H7 (cell line): ENCODE measurements around the gene CST3. TPM values are rescaled to one million over a fixed set of nuclear protein-coding genes. Genes with fewer than 3 reads are reported as not detected.

Source experiments
- DNase-seq: peaks from one replicate; pipeline ENCODE4 v3.0.0; 2012
- H3K27me3 ChIP-seq: 2 replicates; pipeline ENCODE4 v1.6.0; 2011; ENCODE audit warnings: mild to moderate bottlenecking, low read length; ENCODE audit not compliant: control insufficient read depth, insufficient read depth
- H3K36me3 ChIP-seq: replicated peaks from 2 replicates; pipeline ENCODE4 v1.5.1; 2011; ENCODE audit warnings: low read length; ENCODE audit not compliant: control insufficient read depth, insufficient read depth
- H3K4me3 ChIP-seq: 2 replicates; pipeline ENCODE4 v1.5.1; 2011; ENCODE audit warnings: low read depth, mild to moderate bottlenecking, control low read depth, low read length, moderate library complexity; ENCODE audit not compliant: insufficient read depth
- total RNA-seq: library from RNA; depleted of rRNA; stranded (reverse); fragments of >200 nt; shearing (Covaris generic); gene quantifications from 2 replicates; pipeline ENCODE4 v1.2.3, GENCODE V29; 2014

CST3 gene
- total RNA-seq, 1 experiment from 2014 or later, result 104 TPM

GRCh38 chr20:23655491-23656211 lies 17.9 kb upstream of the CST3 start:
- H3K36me3 ChIP-seq, result no peaks in the 10 kb centered on the region
- no peaks in the 10 kb centered on the region for H3K27me3 ChIP-seq
- no peak overlapping the region for H3K4me3 ChIP-seq
- DNase-seq, result no peak

GRCh38 chr20:23654717-23655116 lies 17.0 kb upstream of the CST3 start:
- Histone ChIP-seq H3K36me3 (no peaks in the 10 kb centered on the region), H3K4me3 (no peak overlapping the region), H3K27me3 (no peaks in the 10 kb centered on the region)
- no peak for DNase-seq

- H3K36me3 ChIP-seq, result no peaks in the 10 kb centered on the region
These were observed 16.2 kb upstream of the CST3 start for GRCh38 chr20:23654000-23654399.

GRCh38 chr20:23653400-23653938 lies 15.7 kb upstream of the CST3 start:
- no peak for DNase-seq
- Histone ChIP-seq H3K36me3 (no peaks in the 10 kb centered on the region), H3K4me3 (no peak overlapping the region), H3K27me3 (no peaks in the 10 kb centered on the region)

More at GRCh38 chr20:23654000-23654399, 16.2 kb upstream of the CST3 start:
- DNase-seq, result no peak
- no peak overlapping the region for H3K4me3 ChIP-seq
- no peaks in the 10 kb centered on the region for H3K27me3 ChIP-seq

- Histone ChIP-seq H3K27me3 (no peaks in the 10 kb centered on the region), H3K4me3 (no peak overlapping the region), H3K36me3 (no peaks in the 10 kb centered on the region)
- DNase-seq, result no peak
These were observed 15.2 kb upstream of the CST3 start for GRCh38 chr20:23652926-23653325.

GRCh38 chr20:23652371-23652770 lies 14.6 kb upstream of the CST3 start:
- no peaks in the 10 kb centered on the region for H3K36me3 ChIP-seq
- H3K4me3 ChIP-seq, result no peak overlapping the region
- no peak for DNase-seq
- no peaks in the 10 kb centered on the region for H3K27me3 ChIP-seq

GRCh38 chr20:23651117-23651516 lies 13.4 kb upstream of the CST3 start:
- no peak for DNase-seq
- Histone ChIP-seq H3K36me3 (no peaks in the 10 kb centered on the region), H3K27me3 (no peaks in the 10 kb centered on the region), H3K4me3 (no peak overlapping the region)

GRCh38 chr20:23649830-23650417 lies 12.2 kb upstream of the CST3 start:
- H3K36me3 ChIP-seq, result no peaks in the 10 kb centered on the region
- H3K4me3 ChIP-seq, result no peak overlapping the region
- no peaks in the 10 kb centered on the region for H3K27me3 ChIP-seq
- DNase-seq, result no peak

- Histone ChIP-seq H3K36me3 (no peaks in the 10 kb centered on the region), H3K4me3 (no peak overlapping the region), H3K27me3 (no peaks in the 10 kb centered on the region)
- DNase-seq, result no peak
These were observed 11.5 kb upstream of the CST3 start for GRCh38 chr20:23649242-23649641.

GRCh38 chr20:23647346-23647745 lies 9.6 kb upstream of the CST3 start:
- no peak for DNase-seq
- H3K27me3 ChIP-seq, result no peaks in the 10 kb centered on the region
- H3K36me3 ChIP-seq, result no peaks in the 10 kb centered on the region
- no peak overlapping the region for H3K4me3 ChIP-seq

- DNase-seq, result no peak
- Histone ChIP-seq H3K4me3 (no peak overlapping the region), H3K27me3 (no peaks in the 10 kb centered on the region), H3K36me3 (no peaks in the 10 kb centered on the region)
These were observed 8.5 kb upstream of the CST3 start for GRCh38 chr20:23646106-23646873.

- Histone ChIP-seq H3K36me3 (no peaks in the 10 kb centered on the region), H3K4me3 (no peak overlapping the region), H3K27me3 (no peaks in the 10 kb centered on the region)
- DNase-seq, result no peak
These were observed 7.8 kb upstream of the CST3 start for GRCh38 chr20:23645575-23645974.

GRCh38 chr20:23644164-23644563 lies 6.4 kb upstream of the CST3 start:
- no peak for DNase-seq
- no peaks in the 10 kb centered on the region for H3K27me3 ChIP-seq
- H3K36me3 ChIP-seq, result no peaks in the 10 kb centered on the region
- no peak overlapping the region for H3K4me3 ChIP-seq

- Histone ChIP-seq H3K27me3 (no peaks in the 10 kb centered on the region), H3K4me3 (no peak overlapping the region), H3K36me3 (no peaks in the 10 kb centered on the region)
- no peak for DNase-seq
These were observed 5.9 kb upstream of the CST3 start for GRCh38 chr20:23643659-23644058.
